ENCODE measurements around the gene ITCH. TPM values are rescaled to one million over a fixed set of nuclear protein-coding genes. Genes with fewer than 3 reads are reported as not detected.

Gene ITCH
- total and polyA plus RNA-seq, 2 of the 8 experiments (the other 6 are each of a cell fraction or from before 2014, with no cell fraction given): 3.9 to 45.2 TPM

DNA sequence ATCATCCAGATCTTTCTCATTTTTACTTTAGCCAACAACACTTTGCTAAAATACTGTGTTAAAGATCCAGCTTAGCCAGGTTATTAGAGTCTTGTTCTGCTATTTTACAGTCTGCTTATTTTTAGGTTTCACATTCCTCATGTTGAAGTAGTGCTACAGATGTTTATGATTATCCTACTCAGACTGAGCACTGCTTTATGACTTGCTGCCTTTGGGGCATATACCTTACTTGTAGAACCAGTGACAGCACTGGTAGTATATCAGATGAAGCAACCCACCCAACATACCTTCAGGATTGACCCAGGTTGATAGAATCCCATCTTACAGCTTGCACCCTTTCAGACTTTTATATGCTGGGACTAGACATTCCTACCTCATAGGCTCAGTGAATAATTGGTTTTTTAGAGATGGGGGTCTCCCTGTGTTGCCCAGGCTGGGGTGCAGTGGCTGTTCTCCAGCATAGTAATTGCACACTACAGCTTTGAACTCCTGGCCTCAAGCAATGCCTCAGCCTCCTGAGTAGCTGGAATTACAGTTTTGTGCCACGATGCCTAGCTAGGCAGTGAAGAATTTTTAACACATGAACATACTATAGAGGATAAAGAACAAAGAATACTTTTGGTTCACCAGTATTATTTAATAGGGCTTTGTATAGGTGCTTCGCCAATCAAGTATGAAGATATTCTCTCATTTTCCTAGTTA lies 89.4 kb downstream of the ITCH start:
- ChIA-PET POLR2A (ENCODE audit: partially characterized antibody) (no interaction called here), CTCF (ENCODE audit: partially characterized antibody) (interaction anchor here (0.7 to 5.2 kb wide), 2 partner anchors 140 to 1887 kb away, joined by 4 to 22 read pairs; no protein-coding TSS in a partner anchor)
- no peak for TF ChIP-seq POLR2A (IDR thresholded peaks at IDR 0.05; ENCODE audit: control extremely low read depth in 1 of 2, low read depth in 2 of 2, low read length in 2 of 2)

More for the DNA sequence above, 89.4 kb downstream of the ITCH start:
- Histone ChIP-seq H2AK5ac (ENCODE audit: low read depth, low read length) (no peak overlapping the region), H3K27me3 (replicated peaks in 1 of 4; ENCODE audit: control insufficient read depth in 3 of 4, extremely low read depth in 1 of 4, insufficient read depth in 3 of 4, low read length in 3 of 4) (no peaks in the 10 kb centered on the region), H3K4me3 (ENCODE audit: extremely low read depth in 1 of 4, insufficient read depth in 2 of 4, low read depth in 3 of 4, low read length in 4 of 4) (no peak overlapping the region), H3K4me2 (ENCODE audit: insufficient read depth in 1 of 2, low read depth in 2 of 2, low read length in 2 of 2) (no peak overlapping the region), H4K91ac (replicated peaks; ENCODE audit: insufficient read length, low read length) (no peak overlapping the region), H3K9me3 (ENCODE audit: insufficient read depth in 2 of 2, low read depth in 1 of 2, low read length in 1 of 2) (no peaks in the 10 kb centered on the region), H2BK15ac (ENCODE audit: low read length) (no peak overlapping the region), H3K9ac (replicated peaks in 1 of 4; ENCODE audit: extremely low read depth in 1 of 4, low read depth in 3 of 4, low read length in 3 of 4) (no peak overlapping the region), H4K5ac (ENCODE audit: insufficient read length, low read depth, low read length) (no peak overlapping the region), H3K14ac (ENCODE audit: insufficient read length) (no peak overlapping the region), H4K8ac (ENCODE audit: extremely low read depth, insufficient read depth, low read length) (no peak overlapping the region), H3K79me2 (ENCODE audit: control insufficient read depth in 1 of 2, insufficient read depth in 2 of 2, low read length in 2 of 2) (no peaks in the 10 kb centered on the region), H3K23me2 (ENCODE audit: low read depth, low read length) (no peaks in the 10 kb centered on the region), H3K36me3 (ENCODE audit: control insufficient read depth in 2 of 4, insufficient read depth in 4 of 4, low read length in 3 of 4) (peaks cover 4 to 46% (median 17%) of the 10 kb centered on the region in 4 experiments; a peak in 7 of 8 replicates), H3K23ac (ENCODE audit: insufficient read length) (no peak overlapping the region), H3K79me1 (ENCODE audit: low read depth, low read length) (no peaks in the 10 kb centered on the region), H4K20me1 (replicated peaks in 1 of 2; ENCODE audit: control insufficient read depth in 1 of 2, insufficient read depth in 2 of 2, low read length in 2 of 2) (peaks cover 0 to 2% of the 10 kb centered on the region in 2 experiments), H3K4ac (replicated peaks; ENCODE audit: insufficient read length, low read depth, low read length) (no peak overlapping the region), H2BK5ac (ENCODE audit: low read depth, low read length) (no peak overlapping the region), H3K18ac (ENCODE audit: extremely low read depth, low read length) (no peak overlapping the region), H3K4me1 (replicated peaks in 1 of 4; ENCODE audit: control insufficient read depth in 3 of 4, insufficient read depth in 4 of 4, low read length in 3 of 4) (no peaks in the 10 kb centered on the region), H3K56ac (replicated peaks; ENCODE audit: insufficient read length, low read depth, low read length) (no peak overlapping the region), H2BK20ac (ENCODE audit: low read length) (no peak overlapping the region), H3K27ac (ENCODE audit: low read depth, low read length) (no peak overlapping the region), H2BK12ac (ENCODE audit: low read depth, low read length) (no peak overlapping the region), H2BK120ac (replicated peaks; ENCODE audit: low read depth, low read length) (no peak overlapping the region), H2AFZ (ENCODE audit: low read length) (no peak overlapping the region)
- no peak for FAIRE-seq
- 92% methylated on average over 2 of the region's 2 CpGs; no CpG with 5 or more reads in 1 of the 2 experiments for WGBS, 2 experiments (ENCODE audit: extremely low coverage in 1 of 2, insufficient coverage in 1 of 2, insufficient read length in 1 of 2, insufficient replicate concordance in 2 of 2, low coverage in 1 of 2, low lambda C conversion rate in 2 of 2, missing lambda C conversion rate in 1 of 2)
- no peak for DNase-seq (ENCODE audit: low read depth in 1 of 2, low spot score in 2 of 2)
